NCI-H226 (cell line): Measurements from ENCODE around the gene ENTPD6.
"Not testable (repeated sequence)": the region's sequence is repeated elsewhere in the genome, so short reads cannot be mapped to it uniquely, and the experiment has no call there.

Experiments
- DNase-seq: peaks from one replicate; pipeline ENCODE4 v3.0.0-alpha.2; 2015

ENTPD6 gene

DNA sequence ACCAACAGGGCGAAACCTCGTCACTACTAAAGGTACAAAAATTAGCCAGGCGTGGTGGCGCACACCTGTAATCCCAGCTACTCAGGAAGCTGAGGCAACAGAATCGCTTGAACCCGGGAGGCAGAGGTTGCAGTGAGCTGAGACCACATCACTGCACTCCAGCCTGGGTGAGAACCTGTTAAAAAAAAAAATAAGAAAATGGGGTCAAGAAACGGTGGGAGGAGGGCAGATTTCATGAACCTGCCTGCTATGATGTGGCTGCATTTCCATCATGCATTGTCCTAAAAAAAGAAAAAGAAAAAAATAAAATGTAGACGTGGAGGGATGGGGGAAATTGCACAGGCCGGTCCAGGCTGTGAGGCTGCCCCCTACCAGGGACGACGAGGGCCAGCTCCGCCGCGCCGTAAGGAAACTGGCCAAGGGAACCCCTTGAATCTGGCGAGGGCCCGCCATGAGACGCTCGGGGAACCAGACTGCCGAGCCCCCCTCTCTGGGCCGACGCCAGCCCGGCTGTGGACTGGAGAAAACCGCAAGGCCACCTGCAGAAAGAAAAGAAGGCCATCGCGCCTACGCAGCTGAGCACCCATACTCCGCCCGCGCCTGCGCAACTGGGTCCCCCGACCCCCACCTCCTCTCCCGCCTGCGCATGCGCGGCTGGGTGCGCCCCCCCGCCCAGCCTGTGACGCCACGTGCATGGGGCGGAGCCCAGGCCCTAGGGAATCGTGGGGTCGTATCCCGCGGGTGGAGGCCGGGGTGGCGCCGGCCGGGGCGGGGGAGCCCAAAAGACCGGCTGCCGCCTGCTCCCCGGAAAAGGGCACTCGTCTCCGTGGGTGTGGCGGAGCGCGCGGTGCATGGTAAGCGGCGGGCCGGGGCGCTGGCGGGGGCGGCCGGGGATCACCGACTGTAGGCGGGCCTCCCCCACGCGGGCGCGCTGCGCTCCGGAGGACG lies at the start of gene ENTPD6:
Gene ENTPD6, plus strand, starts transcription at position 699 of the 948 bp plus-strand sequence. CDS start 10,825 bp downstream, outside the sequence.
- peak; percentile 75 for DNase-seq

DNA sequence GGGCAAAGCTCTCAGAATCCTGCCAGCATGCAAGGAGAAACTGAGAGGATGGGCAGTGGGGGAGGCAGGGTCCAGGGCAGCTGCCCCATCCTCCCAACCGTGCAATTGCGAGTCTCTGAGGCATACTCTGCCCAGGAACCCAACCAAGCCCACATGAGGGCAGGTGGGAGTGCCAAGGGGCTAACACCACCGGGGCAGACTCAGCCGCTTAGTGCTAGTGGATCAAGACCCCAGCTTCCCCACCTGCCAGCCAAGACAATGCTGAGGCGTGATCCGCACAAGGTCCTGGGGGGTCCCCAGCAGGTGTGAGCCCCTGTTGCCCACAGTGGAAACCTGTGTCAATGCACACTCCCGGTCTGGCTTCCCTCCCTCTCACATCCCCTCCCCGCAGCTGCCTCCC lies 48.5 kb upstream of the ENTPD6 start:
- no peak for DNase-seq

DNA sequence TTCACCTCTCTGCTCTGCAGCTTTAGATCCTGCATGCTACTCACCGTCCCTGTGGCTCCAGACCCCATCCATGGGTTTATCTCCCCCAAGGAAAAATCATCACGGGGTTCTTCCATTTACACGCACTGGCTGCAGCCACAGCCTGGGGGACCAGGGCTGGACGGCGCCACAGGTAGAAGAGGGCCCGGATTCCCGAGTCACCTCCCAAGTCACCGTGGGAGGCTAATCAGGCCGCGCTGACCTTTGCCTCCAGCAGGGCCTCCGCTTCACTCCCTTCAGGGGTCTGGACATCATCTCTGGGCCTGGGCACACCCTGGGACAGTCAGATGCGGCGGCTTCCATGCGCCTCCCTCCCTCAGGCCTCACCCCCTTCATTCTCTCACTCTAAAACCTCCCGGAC lies 47.8 kb upstream of the ENTPD6 start:
- no peak for DNase-seq

DNA sequence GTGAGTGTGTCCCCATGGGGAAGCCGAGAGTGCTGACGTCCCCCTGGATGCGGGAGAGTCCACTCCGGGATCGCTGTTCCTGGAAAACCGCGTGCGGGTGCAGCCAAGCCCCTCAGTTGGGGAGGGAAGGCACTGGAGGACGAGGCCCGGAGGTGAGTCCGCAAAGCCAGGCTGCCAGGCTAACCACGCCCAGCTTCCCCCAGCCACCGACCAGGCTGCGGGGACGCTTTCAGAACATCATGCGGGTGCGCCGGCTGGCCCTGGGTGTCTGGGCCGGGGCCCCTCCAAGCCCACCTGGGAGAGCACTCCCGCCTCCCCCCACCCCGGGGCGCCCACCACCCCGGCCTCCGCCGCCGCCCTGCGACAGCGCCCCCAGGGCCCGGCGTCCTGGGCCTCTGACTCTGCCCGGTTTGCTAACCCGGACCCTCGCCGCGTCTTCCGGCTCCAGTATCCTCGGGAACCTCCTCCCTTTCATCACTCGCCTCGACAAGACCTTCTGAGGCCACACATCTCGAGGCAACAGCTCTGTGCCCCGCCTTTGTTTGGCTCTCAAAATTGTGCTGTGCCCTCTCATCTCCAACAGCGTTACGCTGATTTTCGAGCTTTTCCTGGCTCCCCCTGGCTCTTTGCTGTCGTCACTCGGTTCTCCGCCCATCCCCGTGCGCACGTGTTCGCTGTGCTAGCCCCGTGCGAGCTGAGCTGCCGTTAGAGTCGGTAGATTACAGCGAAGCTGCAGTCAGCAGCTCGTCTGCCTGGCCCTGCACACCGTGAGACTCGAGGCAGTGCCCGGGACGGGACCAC lies 47.1 kb upstream of the ENTPD6 start:
- no peak for DNase-seq

DNA sequence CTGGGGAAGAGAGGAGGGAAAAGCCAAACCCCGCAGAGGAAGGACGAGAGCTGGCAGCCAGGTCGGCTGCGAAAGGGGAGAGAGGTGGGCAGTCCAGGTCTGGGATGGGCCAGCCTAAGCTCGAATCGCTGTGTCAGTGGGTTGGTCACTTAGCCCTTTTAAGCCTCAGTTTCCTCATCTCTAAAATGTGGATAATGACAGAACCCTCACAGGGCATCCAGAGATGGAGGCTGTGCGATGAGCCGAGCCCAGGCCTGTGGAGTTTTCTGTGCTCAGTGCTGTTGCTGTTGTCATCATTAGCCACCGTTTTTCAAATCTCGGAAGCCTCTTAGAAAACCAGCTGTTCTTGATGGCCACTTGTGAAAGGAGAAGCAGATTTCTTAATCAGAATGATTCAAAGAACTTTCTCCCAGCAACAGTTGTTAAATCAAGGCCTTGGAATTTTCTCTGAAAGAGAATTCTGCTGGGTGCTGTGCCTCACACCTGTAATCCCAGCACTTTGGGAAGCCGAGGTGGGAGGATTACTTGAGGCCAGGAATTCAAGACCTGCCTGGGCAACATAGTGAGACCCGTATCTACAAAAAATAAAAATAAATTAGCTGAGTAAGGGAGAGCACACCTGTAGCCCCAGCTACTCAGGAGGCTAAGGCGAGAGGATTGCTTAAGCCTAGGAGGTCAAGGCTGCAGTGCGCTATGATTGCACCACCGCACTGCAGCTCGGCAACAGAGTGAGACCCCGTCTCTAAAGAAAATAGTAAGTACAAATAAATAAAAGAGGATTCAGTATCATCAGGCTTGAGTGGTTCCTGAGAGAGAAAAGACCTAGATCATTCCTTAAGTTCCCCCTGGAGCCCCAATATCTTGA lies 46.3 kb upstream of the ENTPD6 start:
- DNase-seq = no peak

DNA sequence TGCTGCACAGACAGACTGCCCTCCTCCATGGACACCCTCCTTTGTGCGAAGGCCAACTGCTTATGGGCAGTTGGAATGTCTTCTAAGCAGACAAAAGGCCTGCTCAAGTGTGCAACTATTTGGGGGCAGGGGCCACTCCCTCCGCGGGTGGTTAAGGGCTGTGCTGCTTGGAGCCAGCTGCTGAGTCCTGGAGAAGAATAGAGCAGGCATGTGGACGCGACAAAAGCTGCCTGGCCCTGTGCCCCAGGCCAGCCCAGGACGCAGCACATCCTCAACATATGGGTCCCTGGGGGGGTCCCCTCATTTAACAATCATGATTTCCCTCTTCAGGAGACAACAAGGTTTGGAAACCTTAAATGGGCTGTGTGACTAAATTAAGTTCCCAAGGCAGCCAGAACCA lies 45.5 kb upstream of the ENTPD6 start:
- DNase-seq = no peak

DNA sequence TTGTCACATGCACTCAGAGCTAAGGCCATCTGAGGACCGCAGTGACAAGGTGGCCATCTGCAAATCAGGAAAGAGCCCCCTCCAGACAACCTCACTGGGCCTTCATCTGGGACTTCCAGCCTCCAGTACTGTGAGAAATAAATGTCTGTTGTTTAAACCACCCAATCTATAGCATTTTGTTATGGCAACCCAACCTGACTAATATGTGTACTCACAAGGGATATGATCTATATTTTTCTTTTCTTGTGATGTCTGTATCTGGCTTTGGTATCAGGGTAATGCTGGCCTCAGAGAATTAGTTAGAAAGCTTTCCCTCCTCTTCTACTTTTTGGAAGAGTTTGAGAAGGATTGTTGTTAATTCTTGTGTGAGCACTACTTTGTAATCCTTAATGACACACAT lies 37.5 kb upstream of the ENTPD6 start:
- no peak for DNase-seq

DNA sequence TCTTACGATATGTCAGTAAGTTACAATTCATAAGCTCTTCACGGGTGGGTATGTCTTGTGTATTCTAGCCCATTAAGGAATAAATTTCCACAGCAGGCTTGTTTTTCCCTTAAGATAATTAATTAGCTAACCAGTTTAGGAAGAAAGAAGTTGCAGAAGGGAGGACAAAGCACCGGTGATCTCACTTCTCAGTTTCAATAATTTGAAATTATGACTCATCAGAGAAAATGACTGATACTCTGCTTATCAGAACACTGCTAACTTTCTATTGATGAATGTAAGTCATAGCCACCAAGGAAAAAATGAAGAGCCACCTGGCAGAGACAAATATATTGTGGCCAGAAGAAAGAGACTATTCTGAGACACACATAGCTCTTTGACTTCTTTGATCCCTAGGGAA lies 35.0 kb upstream of the ENTPD6 start:
- no peak for DNase-seq

DNA sequence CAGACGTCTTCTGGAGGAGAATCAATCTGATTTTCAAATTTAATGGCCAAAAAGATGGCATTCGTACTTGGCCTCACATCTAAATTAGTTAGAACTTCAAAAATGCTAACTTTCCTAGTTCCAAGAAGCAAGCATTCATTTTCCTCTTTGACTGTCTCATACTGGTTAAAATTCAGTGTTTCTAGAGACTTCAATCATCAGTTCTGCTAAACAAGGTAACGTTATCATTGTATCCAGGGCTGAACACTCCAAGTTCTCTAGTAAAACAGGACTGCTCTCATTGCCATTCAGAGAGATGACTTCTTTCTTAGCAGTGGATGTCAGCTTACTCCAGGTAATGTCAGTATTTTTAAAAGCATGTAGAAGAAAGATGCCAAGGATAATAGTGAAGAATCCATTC lies 34.6 kb upstream of the ENTPD6 start:
- no peak for DNase-seq

DNA sequence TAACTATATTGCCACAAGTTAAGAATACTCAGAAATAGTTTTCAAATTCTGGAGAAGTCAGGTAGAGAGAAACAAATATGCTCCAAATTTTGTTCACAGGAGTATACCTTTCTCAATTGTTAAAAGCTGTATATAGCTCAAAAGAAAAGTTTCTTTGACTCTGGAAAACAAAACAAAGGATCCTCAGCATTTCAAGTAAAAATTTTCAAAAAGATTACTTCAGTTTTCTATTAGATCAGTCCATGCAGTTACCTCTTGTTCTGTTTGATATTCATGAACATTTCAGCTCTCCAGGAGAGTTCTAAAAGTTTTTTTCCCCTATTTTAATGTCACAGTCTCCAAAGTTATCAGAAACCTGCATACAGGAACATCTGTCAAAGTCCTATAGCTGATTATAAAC lies 30.4 kb upstream of the ENTPD6 start:
- no peak for DNase-seq

DNA sequence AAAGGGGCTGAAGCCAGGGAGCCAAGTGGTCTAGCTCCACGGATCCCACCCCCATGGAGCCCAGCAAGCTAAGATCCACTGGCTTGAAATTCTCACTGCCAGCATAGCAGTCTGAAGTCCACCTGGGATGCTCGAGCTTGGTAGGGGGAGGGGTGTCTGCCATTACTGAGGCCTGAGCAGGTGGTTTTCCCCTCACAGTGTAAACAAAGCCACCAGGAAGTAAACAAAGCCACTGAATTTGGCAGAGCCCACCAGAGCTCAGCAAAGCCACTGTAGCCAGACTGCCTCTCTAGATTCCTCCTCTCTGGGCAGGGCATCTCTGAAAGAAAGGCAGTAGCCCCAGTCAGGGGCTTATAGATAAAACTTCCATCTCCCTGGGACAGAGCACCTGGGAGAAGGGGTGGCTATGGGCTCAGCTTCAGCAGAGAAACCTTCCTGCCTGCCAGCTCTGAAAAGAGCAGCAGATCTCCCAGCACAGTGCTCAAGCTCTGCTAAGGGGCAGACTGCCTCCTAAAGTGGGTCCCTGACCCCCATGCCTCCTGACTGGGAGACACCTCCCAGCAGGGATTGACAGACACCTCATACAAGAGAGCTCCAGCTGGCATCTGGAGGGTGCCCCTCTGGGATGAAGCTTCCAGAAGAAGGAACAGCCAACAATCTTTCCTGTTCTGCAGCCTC lies 29.3 kb upstream of the ENTPD6 start:
- DNase-seq = not testable (repeated sequence)

DNA sequence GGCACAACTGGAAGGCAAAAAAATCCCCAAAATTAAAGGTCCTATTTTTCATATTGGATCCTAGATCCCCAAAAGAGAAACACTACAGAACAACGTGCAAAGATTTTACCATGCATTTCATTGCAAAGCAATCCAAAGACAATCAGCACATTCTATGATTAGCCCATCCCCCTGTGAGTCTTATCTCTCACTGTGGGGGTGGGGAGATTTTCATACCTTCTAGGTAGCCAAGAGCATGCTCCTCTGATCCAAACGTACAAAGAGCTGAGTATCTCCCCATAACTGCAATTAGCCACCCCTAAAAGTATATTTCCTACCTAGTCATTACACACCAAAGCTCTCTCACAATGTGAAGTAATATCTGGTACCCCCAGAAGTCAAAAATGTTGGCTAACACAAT lies 22.2 kb upstream of the ENTPD6 start:
- DNase-seq = no peak

DNA sequence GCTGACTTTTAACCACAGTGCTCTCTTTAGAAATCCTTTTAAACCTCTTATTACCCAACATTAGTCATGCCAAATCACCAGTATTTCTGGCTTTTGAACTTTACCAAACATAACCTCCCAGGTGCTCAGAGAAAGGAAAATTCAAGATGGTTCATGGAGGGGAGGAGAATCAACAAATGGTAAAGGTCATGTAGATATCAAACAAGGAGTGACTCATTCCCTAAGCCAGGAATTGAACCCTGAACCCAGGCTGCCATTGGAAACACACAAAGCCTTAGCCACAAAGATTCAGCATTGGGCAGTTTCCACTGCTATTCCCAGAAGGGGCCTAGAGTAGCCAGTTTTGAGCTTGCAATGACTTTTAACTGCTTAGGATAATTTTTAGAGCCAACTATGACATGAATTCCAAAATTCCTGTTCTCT lies 21.6 kb upstream of the ENTPD6 start:
- DNase-seq = no peak

DNA sequence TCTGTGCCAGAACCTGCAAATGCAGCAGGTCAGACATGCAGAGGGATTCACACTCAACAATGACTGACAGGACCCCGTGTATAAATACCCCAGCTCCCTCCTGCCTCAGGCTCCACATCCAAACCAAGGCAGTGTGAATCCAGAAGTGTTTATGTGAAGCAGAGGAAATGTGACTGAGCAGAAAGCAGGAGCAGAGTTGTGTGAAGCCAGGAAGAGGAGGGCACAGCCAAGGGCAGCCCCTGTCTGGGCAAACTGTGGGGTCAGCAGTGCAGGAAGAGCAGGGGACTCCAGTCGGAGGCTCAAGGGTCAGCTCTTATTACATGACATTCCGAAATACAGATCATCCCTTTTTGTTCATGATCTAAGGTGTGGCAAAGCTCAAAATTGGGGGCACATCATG lies 19.3 kb upstream of the ENTPD6 start:
- no peak for DNase-seq

DNA sequence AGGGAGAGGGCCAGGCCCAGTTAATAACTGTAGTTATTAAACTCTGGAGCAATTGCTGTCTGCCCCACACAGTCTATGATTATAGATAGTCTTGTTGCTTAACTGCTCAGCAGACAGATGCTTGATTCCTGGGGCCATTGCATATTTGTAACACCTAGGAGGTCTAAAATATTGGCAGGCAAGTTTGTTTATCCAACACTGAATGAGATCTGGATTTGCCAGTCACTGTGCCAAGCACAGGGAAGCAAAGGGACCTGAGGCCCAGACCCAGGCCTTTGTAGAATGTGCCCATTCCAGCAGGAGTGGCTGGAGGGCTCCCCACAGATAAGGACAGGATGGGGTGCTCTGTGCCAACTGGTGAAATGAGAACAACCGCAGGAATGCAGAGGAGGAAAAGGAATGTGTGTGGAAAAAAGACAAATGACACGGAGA lies 17.6 kb upstream of the ENTPD6 start:
- peak; percentile 91 for DNase-seq

DNA sequence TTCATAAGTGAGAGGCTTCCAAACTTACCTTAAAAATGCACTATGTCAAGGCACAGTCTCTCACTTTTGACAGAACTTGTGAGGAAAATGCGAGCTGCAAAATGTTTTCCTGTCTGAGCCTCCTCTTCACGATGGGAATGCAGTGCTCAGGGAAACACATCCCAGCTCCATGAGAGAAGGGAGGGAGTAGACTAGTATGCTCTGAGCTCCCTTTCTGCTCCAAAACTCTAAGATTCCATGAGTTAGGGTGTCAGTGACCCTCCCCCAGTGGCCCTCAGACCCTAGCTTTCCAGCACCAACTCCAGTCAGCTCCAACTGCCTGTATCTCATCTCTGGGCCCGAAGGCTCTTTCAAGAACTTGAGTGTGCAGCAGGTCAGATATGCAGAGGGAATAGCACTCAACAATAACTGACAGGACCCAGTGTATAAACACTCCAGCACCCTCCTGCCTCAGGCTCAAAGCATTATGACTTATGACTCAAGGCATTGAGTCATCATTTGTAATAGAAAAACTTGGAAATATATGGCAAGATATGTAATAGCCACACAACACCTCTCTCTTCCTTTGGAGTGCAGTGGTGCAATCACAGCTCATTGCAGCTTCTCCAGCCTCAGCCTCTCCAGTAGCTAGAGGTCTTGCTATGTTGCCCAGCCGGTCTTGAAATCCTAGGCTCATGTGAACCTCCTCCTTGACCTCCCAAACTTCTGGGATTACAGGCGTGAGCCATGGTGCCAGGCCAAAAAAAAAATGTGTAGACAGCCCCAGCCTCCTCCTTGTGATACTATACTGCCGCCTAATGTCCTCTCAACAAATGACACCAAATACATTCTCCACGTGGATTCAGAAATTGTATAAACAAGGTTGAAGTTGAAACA lies 16.7 kb upstream of the ENTPD6 start:
- DNase-seq = peak; percentile 98

DNA sequence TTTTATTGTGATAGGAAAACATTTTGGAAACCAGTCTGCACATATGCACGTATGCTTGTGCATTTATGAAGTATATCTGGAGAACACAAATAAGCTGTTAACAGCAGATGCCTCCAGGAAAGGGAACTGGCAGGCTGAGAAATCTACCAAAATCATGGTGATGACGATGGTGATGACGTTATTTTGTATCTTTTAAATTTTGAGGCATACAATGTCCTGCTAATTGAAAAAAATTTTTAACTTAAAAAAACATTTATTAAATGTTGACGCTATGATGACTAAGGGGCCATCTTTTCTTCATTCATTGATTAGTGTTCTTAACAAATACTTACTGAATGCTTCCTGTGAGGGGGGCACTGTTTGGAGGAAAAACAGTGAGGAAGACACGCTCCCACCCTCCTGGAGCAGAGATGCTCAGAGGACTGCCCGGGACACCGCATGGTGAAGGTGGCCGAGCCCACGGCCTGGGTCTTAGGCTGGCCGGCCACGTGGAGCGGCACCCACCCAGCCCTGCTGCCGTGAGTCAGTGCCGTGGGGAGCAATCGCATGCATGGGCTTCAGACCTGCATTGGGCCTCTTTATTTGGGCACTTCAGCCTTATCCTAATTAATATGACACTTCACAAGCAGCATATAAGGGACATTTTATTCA lies 15.9 kb upstream of the ENTPD6 start:
- DNase-seq = no peak

DNA sequence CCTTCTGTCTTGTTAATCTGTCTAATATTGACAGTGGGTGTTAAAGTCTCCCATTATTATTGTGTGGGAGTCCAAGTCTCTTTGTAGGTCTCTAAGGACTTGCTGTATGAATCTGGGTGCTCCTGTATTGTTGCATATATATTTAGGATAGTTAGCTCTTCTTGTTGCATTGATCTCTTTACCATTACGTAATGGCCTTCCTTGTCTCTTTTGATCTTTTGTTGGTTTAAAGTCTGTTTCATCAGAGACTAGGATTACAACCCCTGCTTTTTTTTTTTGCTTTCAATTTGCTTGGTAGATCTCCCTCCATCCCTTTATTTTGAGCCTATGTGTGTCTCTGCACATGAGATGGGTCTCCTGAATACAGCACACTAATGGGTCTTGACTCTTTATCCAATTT lies 11.1 kb upstream of the ENTPD6 start:
- not testable (repeated sequence) for DNase-seq

DNA sequence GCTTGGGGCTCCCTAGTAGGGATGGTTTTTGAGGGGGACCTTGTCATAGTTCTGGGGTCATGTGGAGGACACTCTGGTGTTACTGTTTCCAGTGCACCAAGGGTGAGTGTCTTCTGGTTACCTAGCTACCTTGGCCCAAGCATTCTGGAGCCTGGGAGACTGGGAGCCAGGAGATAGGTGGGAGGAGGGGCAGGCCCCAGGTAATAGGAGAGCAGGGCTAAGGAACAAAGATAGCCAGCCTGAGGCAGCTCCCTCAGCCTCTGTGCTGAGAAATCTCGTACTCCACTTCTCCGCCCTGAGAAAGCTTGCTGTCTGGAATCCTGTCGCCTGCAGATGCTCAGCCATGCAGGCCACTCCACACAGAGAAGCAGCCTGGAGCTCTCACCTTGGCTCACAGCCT lies 8.3 kb upstream of the ENTPD6 start:
- DNase-seq = no peak

DNA sequence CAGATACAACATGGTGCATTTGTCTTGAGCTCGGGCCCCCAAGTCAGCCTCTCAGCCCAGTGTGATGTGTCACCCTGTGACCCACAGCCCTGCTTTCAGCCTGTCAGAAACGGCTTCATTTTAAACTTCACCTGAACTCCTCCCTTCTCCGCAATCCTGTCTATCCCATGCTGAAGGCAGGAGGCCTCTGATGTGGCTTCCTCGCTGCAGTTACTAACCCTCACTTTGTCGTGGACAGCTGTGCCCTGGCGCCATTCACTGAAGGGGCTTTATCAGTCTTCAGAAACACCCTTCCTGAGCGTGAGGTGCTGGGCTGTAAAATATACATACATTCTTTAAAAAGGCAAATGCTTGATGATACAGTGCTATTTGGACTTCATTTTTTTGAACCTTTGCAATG lies 7.9 kb upstream of the ENTPD6 start:
- DNase-seq = no peak

DNA sequence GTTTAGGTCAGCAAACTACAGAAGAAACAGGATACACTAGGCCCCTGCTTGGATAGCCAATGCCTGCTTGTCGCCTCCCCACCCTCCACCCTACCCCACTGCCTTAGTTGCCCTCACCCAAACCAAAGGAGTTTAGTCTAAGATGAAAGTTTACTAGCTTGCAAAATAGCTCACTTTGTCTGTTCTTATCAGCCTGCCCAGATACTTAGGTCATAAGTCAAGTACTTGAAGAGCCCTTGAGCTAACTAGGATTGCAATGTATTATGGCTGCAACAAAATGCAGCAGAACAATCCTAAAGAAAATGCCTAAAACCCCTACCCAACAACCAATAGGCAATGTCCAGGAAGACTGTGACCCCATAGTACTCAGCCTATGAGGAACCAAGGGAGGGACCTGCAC lies 7.3 kb upstream of the ENTPD6 start:
- no peak for DNase-seq
